Limb (tissue), 2 donors: ENCODE data around the gene DCXR.

Experiments used
- DNase-seq, 2 donors: peaks; one replicate each; pipeline ENCODE4 v3.0.0-alpha.2; 2016; ENCODE audit errors: extremely low spot score in 2 of 2

DCXR gene

GRCh38 chr17:82073446-82073845 lies 35.9 kb upstream of the DCXR start:
- DNase-seq, result no peak

GRCh38 chr17:82072827-82073226 lies 35.3 kb upstream of the DCXR start:
- DNase-seq, result no peak

GRCh38 chr17:82070611-82071010 lies 33.1 kb upstream of the DCXR start:
- DNase-seq, result no peak

GRCh38 chr17:82065638-82066303 lies 28.3 kb upstream of the DCXR start, which contains the start of gene DUS1L:
Gene DUS1L (minus strand): TSS chr17:82065804. CDS start chr17:82065059, 745 bp downstream.
- DNase-seq, result peak; percentile 13 to 83

- DNase-seq, result no peak
Measured at GRCh38 chr17:82065193-82065637, 27.7 kb upstream of the DCXR start.

- DNase-seq, result no peak
Measured at GRCh38 chr17:82064433-82065192, 27.1 kb upstream of the DCXR start.

GRCh38 chr17:82063424-82064415 lies 26.2 kb upstream of the DCXR start:
- no peak for DNase-seq

GRCh38 chr17:82062984-82063368 lies 25.5 kb upstream of the DCXR start:
- no peak for DNase-seq

- no peak for DNase-seq
Measured at GRCh38 chr17:82062076-82062983, 24.8 kb upstream of the DCXR start.

GRCh38 chr17:82061047-82061925 lies 23.8 kb upstream of the DCXR start:
- no peak for DNase-seq

- no peak for DNase-seq
Measured at GRCh38 chr17:82060614-82061013, 23.1 kb upstream of the DCXR start.

- DNase-seq, result no peak
Measured at GRCh38 chr17:82060001-82060380, 22.5 kb upstream of the DCXR start.

GRCh38 chr17:82059272-82060000 lies 21.9 kb upstream of the DCXR start:
- DNase-seq, result no peak

GRCh38 chr17:82058855-82059249 lies 21.4 kb upstream of the DCXR start:
- no peak for DNase-seq

- DNase-seq, result no peak
Measured at GRCh38 chr17:82058230-82058854, 20.8 kb upstream of the DCXR start.

- DNase-seq, result no peak
Measured at GRCh38 chr17:82056729-82057621, 19.5 kb upstream of the DCXR start.

GRCh38 chr17:82055965-82056728 lies 18.6 kb upstream of the DCXR start:
- no peak for DNase-seq
